Lower leg skin (tissue), 3 donors: ENCODE data around the gene ASB13.

Source experiments
- CTCF ChIP-seq, 3 donors: fragments of 450-650 bp; IDR thresholded peaks; one replicate each; pipeline ENCODE4 v1.5.1; 2016; ENCODE audit warnings: antibody characterized with exemption in 3 of 3, mild to moderate bottlenecking in 3 of 3, moderate library complexity in 2 of 3
- POLR2A ChIP-seq, 2 donors: fragments of 450-650 bp; IDR thresholded peaks; one replicate each; pipeline ENCODE4 v1.6.1; 2016 to 2017; ENCODE audit warnings: antibody characterized with exemption in 2 of 2, mild to moderate bottlenecking in 1 of 2, moderate library complexity in 1 of 2

GRCh38 chr10:5620223-5620721 lies 46.1 kb downstream of the ASB13 start:
- TF ChIP-seq POLR2A (IDR thresholded peaks at IDR 0.05) (no peak), CTCF (IDR thresholded peaks at IDR 0.05) (no peak)
